HepG2 (cell line): ENCODE results near the gene IQGAP3.
"Not testable (repeated sequence)": the region's sequence is repeated elsewhere in the genome, so short reads cannot be mapped to it uniquely, and the experiment has no call there.

Experiments
- AGO1 ChIP-seq: fragments of 200-400 bp; formaldehyde crosslinking; IDR thresholded peaks from 2 replicates; pipeline ENCODE4 v1.6.1; 2017; ENCODE audit warnings: mild to moderate bottlenecking, low read depth, low read length, moderate library complexity; ENCODE audit not compliant: poor library complexity, severe bottlenecking
- BRCA1 ChIP-seq: sonication (generic); formaldehyde crosslinking; IDR thresholded peaks from 2 replicates; pipeline ENCODE4 v1.4.0; 2020; ENCODE audit warnings: missing genetic modification reagents
- EHMT2 ChIP-seq: fragments of 200-600 bp; sonication (generic); IDR thresholded peaks from 2 replicates; pipeline ENCODE4 v1.7.0; 2017; ENCODE audit warnings: antibody characterized with exemption, low read depth, low read length, borderline replicate concordance
- ELF1 ChIP-seq: sonication (generic); formaldehyde crosslinking; IDR thresholded peaks from 2 replicates; pipeline ENCODE4 v1.4.0; 2020; ENCODE audit warnings: missing genetic modification reagents
- ETV6 ChIP-seq: sonication (generic); formaldehyde crosslinking; conservative IDR thresholded peaks from 2 replicates; pipeline ENCODE4 v1.4.0; 2020; ENCODE audit warnings: missing genetic modification reagents
- JUNB ChIP-seq: sonication (generic); formaldehyde crosslinking; IDR thresholded peaks from 2 replicates; pipeline ENCODE4 v1.8.0; 2022; ENCODE audit warnings: missing genetic modification reagents, mild to moderate bottlenecking, borderline replicate concordance
- NFRKB ChIP-seq: fragments of 450-650 bp; IDR thresholded peaks from 2 replicates; pipeline ENCODE4 v1.6.1; 2017
- NFYB ChIP-seq: sonication (generic); formaldehyde crosslinking; IDR thresholded peaks from 2 replicates; pipeline ENCODE4 v1.4.0; 2020; ENCODE audit warnings: missing genetic modification reagents
- REXO4 ChIP-seq: sonication (generic); formaldehyde crosslinking; IDR thresholded peaks from 2 replicates; pipeline ENCODE4 v1.8.0; 2022; ENCODE audit warnings: missing genetic modification reagents, mild to moderate bottlenecking, borderline replicate concordance
- ZNF160 ChIP-seq: sonication (generic); formaldehyde crosslinking; IDR thresholded peaks from 2 replicates; pipeline ENCODE4 v1.8.0; 2022; ENCODE audit warnings: mild to moderate bottlenecking, inconsistent platforms, missing genetic modification reagents
- ZNF263 ChIP-seq: sonication (generic); formaldehyde crosslinking; IDR thresholded peaks from 2 replicates; pipeline ENCODE4 v1.4.0; 2020; ENCODE audit warnings: missing genetic modification reagents
- ZNF274 ChIP-seq: sonication (generic); formaldehyde crosslinking; IDR thresholded peaks from 2 replicates; pipeline ENCODE4 v1.5.1; 2020; ENCODE audit warnings: mild to moderate bottlenecking, missing genetic modification reagents
- ZNF280B ChIP-seq: sonication (generic); formaldehyde crosslinking; IDR thresholded peaks from 2 replicates; pipeline ENCODE4 v1.5.0; 2020; ENCODE audit warnings: missing genetic modification reagents, mild to moderate bottlenecking, borderline replicate concordance

DNA sequence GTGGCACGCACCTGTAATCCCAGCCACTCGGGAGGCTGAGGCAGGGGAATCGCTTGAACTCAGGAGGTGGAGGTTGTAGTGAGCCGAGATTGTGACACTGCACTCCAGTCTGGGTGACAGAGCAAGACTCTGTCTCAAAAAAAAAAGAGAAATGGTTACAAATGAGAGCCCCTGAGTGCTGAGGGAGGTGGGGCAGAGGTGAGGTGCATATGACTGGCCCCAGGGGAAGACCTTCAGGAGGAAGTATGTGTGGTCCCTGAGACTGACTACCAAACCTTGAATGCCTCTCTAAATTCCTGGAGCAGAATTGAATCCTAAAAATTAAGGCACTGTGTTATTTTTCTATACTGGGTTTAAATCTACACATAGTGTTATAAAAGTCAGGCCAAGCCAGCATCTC, 35.0 kb upstream of the IQGAP3 start:
- TF ChIP-seq ZNF263; BRCA1 (CRISPR knock-in tag); ELF1 (CRISPR knock-in tag); ZNF280B; ETV6 (CRISPR knock-in tag); EHMT2; JUNB; NFRKB; AGO1; REXO4 (CRISPR knock-in tag); ZNF160 (CRISPR knock-in tag); ZNF274 (CRISPR knock-in tag); NFYB: not testable (repeated sequence)
